NOMO-1 treated with dmso at 0.1 percent for 144 hours (cell line): ENCODE measurements around the gene MYEOV.
A peak's percentile ranks its signal among the peaks of the same experiment; 100 is the strongest.

Experiments used
- DNase-seq: peaks from one replicate; lab custom pipeline; 2025; ENCODE audit not compliant: unreplicated experiment; lab: John Stamatoyannopoulos, UW

Gene MYEOV

DNA sequence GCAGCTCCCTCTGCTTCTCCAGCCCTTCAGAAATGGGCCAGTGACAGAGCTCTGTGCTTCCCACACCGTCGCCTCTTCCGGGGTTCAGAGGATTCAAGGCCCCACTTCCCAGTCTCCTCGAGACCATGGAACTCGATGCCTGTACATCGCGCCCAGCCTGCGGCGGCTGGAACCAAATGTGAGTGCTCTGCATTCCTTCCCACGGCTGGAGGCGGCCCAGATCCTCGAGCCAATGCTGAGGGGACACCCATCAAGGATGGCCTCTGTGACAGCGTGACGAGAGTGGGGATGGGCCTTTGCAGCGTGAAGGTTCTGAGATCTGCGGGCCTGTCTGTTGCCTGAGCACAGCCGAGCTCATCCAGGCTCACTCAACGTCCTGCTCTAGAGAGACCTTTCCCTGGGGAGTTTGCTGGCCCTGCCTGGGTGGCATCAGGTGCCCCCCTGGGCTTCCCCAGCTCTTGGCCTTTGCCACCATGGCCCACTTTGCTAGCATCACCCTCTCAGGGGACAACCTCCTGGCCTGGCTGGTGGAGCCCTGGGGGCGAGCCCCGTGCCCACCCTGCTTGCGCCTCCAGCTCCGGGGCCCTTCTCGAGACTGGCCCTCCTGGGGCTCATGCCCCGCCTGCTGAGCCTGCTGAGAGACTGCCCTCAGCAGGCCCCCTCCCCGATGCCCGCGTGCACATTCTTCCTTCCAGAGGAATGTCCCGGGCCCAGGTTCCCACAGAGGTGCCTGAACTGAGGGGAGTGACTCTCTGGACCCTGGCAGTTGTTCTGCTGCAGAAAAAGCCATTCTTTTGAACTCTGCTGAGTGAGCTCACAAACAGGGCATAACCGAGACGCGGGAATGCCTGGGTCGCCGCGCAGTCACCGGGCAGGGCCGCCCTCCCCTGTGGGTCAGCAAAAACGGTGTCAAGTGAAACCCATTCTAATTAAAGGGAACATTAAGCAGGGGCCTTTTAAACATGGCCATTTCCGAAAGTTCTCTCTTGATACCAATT, 7.3 kb upstream of the MYEOV start:
- DNase-seq = no peak

DNA sequence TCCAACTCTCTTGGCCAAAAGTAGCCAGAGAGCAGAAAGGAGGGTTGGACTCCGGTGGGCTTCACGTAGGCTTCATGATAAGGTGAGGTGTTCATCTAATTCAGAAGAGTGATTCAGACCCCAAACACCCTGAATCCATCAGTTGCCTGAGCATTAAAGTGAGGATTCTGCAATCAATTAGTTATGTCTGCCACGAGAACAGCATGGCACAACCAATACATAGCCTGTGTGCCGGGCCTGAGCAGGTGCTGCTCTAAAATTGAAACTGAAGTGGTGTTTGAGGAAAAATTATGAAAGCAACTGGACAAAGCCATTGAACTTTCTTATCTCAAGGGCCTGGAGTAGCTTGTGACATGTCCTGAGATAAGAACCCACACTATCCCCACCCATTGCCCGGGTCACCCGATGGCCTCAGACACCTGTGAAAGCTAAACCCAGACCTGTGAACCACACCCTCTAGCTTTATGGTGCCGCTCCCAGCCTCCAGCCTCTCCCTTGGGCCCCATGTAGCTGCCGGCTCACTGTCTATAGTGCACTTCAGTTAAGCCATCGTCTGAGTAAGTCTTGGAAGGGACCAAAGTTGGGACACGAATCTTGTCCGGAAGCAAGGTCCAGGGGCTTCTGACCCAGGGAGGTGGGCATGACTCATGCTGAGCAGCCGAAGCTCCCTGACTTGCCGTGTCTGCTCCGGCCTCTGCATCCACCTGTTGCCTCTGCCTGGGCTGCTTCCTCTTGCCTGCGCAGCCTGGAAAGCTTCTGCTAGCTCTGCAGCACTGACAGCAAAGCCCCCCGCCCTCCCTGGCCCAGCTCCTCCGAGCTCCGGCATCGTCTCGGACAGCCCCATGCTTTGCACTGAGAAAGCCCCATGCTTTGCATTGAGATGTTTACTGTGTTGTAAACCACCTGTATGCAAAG, 5.7 kb upstream of the MYEOV start:
- DNase-seq = no peak

DNA sequence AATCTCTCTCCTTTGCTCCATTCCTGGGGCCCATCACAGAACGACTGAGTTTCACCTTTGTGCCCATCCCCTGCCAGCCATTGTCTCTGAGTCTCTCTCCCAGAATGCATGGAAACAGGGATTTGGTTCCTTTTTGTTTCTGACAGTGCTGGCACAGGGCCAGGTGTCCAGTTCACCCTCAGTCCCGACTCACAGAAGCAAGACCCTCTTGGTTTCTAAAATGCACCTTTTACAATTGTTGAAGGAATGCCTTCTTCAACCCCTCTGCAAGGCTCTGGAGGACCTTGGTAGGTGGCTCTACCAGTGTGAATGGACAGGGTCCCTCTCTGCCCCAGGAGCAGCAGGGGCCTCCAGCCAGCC, 5.1 kb upstream of the MYEOV start:
- DNase-seq = no peak

DNA sequence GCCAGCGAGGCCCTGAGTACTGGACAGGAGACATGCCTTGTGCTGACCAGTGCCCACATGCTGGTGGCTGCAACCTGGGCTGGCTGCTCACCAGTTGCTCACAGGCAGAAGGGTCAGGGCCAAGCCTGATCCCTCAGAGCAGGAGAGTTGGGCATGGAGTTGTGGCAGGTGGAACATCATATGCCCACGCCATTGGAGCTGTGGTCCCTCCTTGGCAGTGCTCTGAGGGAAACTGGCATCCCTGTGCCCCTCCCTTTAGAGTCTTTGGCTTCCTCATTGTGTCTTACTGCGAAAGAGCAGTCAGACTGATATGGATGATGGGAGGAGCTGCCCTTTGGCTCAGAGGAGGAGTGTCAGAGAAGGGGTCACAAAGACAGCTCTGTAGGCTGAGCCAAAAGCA, 3.1 kb upstream of the MYEOV start:
- DNase-seq = no peak

DNA sequence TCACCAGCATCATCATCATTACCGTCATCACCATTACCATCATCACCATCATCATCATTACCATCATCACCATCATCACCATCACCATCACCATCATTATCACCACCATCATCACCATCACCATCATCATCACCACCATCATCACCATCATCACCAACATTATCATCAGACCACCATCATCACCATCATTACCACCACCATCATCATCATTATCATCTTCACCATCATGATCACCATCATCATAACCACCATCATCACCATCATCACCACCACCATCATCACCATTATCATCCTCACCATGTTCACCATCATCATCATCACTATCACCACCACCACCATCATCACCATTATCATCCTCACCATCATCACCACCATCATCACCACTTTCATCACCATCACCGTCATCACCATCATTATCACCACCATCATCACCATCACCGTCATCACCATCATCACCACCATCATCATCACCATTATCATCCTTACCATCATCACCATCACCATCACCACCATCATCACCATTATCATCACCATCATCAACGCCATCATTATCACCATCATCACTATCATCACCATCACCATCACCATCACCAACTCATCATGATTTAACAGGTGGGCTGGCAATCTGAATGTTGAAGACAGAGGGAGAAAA, 2.4 kb upstream of the MYEOV start:
- no peak for DNase-seq

DNA sequence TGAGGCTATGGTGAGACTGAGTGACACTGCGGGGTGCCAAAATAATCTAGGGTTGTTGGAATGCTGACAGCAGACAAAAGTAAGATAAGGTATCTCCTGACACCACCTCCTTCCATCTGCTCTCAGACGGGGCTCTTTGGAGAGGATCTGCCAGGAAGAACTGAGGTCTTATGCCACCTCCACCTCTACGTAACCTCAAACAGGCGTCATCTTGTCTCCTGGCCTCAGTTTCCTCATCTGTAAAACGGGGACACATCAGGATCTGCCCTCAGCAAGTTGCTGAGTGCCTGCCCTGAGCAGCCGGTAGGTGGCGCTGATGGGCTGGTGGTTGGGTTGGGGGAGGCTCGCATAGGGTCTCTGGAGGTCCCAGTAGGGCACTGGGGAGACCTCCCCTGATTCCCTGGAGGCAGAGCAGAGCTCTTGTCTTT, 1.7 kb upstream of the MYEOV start:
- DNase-seq = no peak

DNA sequence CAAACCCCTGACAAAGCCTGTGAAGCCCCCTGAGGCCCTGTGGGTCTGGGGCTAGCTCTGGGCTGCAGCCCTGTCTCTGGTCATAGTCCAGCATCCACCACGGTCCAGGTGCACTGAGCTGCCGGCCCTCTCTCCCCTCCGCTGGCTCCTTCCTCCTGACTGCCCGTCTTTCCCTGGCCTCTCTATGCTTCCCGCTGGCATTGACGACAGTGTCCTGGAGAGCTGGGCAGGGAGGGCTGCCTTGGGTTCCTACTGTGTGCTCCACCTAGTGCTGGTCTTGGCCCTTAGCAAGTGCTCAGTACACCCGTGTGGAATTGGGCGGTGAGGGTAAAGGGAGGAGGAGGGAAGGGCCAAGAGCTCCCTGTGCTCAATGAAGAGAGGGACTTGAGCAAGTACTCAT, 868 bp upstream of the MYEOV start:
- no peak for DNase-seq

DNA sequence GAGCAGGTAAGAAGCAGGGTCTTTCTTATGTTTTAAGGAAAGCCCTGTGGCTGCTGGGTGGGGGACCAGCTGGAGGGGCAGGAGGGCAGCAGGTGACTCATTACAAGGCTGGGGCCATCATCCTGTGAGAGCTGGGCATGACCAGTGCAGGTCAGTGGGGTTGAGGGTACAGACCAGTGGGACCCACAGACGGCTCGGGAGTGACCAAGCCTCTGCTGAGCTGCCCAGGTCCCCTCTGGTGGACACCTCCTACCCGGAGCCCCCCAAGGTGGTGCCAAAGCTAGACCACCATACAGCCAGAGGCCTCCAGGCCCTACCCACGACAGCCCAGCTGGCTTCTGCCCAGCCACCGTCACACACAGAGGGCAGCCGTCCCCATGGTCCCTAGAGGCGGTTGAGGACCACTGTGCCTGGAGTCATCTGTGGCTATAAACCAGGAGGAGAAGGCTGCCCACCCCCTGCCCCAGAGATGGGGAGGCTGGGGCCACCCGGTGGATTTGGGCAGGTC, 670 bp downstream of the MYEOV start:
- no peak for DNase-seq

DNA sequence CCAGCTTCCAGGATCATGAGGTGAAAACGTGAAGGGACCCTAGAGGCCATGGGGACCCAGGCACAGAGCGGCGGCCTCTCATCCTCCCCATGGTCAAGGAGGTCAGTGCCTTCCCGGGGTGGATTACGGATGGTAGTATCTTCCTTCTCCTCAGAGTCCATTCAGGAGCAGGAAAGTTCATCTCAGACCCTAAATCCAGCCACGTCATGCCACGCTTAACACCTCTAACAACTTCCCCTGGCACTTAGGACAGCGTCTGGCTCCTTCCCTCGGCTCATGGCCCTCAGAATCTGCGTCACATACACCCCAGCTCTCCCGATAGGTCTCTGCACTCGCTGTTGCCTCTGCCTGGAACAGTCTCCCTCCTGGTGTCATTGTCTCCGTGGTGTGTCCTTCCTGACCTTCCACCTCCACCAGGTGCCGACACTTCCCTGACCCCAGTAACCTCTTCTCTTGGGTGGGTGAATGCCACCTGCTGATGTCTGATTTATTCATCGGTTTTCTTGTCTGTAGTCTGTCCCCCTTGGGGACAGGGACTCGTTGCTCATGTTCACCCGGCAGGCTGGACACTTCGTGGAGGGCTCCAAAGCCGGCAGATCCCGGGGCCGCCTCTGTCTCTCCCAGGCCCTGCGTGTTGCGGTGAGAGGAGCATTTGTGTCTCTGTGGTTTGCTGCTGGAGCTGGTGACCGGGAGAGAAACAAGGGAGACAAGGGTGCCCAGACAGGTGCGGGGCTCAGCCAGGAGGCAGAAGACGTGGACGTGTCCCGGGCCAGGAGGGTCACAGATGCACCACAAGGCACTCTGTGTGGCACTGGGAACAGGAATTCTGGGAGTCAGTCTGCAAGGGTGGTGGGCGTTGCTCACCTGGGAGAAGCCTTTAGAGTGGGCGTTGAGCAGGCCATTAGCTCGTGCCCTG, 1.4 kb downstream of the MYEOV start:
- no peak for DNase-seq

DNA sequence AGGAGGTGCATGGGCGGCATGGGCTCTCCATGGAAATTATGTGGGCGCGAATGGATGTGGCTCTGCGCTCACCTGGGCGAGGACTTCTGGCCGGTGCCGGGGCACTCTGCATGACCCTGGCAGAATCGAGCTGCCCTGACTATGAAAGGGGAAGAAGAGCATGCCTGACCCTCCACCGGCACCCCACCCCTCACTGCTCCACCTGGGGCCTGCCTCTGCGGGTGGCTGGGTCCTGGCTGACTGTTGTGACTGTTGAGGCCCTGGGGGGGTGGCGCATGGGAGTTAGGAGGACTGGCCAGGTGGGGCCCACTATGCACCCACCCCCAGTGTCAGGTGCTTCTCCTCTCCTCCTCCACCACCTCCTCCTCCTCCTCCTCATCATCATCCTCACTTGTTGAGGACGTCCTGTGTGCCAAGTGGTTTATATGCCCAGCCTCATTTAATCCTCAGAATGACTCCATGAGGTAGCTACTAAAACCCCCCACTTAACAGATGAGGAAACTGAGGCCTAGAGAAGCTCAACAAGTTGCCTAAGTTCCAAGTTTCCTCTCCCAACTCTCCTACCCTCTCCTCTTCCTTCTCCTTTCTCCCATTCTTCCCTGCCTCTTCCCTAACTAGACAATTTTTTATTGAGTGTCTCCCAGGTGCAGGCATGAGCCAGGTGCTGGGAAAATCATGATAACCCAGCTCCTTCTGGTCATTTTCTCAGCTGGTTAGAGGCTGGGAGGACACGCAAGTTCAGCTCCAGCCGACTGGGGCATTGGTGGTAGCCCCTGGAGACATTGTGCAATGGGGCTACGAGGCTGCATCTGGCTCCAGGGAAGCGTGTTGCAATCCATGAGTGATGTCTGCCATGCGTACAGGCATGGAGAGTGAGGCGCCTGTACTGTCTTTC, 2.3 kb downstream of the MYEOV start:
- DNase-seq = peak; percentile 63

DNA sequence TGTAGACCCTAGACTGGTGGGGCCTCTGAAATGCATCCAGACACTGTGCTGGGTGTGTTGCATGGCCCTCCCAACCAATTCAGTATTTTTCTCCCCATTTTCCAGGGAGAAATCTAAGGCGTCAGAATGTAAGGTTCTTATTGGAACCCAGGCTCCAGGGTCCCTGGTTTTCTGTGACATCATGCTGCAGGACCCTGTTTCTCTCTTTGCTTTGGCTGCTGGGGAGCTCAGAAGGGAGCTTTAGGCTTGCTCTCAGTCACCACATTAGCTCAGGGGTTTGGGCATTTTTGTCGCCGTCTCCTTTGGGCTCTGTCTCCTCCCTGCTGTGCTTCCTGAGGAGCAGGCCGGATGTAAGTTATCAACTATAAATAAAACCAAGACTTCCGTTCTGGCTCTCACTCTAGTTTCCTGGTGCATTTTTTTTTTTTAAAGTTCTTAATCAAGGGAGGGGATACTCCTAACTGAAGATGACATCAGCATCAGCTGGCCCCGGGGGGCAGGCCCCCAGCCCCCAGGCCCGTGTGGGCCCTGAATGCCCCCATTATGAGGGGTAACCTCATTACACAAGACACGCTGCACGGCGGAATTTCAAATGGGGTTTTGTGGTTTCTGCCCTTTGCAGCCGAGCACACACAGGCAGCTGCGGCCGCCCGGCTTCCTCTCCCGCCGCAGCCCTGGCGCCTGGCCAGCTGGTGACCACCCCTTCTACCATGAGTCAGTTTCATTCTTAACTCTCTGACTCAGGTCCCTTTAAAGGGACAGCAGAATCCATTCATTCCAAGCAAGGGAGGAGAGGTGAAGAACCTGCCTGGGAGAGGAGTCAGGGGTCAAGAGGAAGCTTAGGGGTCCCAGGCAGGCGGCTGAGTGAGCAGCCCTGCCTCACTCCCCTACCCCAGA, 3.2 kb downstream of the MYEOV start:
- peak; percentile 100 for DNase-seq

DNA sequence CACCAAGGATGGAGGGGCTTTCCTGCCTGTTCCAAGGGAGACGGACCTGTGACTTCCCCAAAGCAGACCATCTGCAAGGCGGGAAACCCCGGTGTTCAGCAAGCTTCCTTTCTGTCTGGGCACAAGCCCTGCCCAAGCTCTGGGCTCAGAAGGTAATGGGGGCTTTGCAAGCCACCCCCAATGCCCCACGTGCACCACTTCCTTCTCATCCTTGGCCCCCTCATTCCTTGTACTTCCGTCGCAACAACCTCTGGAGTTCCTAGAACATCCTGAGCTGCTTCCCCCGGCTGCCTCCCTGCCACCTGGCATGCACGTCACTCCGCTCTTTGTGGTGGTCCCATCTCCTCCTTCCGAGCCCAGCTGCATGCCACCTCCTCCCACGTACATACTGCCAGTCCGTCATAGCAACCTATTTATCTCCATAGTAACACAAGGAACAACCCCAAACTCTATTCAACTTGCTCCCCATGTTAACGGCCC, 3.9 kb downstream of the MYEOV start:
- peak; percentile 46 for DNase-seq

DNA sequence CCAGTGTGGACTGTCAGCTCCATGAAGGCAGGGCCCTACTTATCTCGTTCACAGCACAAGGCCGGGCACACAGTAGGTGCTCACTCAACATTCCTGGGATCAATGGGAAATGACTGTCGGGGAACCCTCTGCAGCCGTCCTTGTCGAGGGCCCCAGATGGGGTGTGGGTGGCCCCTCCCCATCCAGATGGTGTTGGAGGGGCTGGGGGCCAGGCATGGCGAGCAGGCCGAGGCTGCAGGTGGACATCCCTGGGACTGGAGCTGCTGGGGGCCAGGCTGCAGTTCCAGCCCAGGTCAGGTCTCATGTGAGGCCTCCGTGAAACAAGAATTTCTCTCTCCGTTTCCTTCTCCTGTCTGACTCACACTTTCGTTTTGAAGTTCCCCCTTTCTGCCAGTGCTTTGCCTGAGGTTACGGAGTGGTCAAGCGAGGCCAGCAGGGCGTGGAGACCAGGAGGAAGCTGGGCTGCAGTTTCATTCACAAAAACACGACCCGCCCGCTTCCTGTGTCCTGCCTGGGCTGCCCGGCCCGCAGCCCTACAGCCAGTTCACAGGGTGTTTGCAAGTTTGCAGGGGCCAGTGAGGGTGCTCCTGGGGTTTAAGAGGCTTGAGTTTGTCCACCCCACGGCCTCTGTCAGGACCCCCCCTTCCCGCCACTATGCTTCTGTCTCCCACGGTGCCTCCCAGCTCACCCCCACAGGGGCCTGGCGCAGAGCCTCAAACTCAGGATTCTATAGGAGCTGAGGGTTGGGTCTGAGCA, 4.5 kb downstream of the MYEOV start:
- peak; percentile 87 for DNase-seq

DNA sequence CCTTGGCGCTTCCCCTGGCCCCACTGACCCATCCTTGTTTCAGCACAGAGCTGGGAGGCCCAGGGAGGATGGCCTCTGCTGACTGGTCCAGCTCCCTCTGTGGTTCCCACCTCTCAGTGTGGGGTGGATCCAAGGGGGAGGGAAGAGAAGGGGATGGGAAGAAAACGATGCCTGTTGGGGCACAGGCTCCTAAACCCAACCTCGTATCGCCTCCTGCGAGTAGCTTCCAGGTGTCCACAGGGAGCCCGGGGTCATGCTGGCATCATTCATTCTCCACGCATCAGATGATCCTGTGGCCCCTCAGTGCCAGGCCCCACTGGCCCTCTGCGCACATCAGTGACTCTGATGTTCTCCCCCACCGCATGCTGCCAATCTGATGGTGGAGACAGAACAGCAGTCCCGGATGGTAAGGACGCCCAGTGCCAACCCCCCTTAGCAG, 5.1 kb downstream of the MYEOV start:
- no peak for DNase-seq

DNA sequence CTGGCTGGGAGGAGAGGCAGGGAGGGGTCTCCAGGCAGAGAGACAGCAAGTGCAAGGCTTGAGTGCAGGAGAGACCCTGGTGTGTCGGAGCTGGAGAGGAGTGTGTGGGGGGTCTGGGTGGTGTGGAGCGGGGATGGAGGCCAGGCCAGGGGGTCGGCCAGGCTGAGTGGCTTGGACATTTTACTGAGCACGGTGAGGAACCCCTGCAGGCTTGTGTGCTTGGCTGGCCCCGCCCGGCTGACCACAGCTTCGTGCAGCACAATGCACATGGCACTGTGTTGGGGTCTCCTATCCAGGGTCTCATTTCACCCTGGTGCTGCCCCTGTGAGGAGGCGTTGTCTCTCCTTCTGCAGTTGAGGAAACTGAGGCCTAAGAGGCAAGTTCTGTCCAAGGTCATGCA, 5.6 kb downstream of the MYEOV start:
- no peak for DNase-seq

DNA sequence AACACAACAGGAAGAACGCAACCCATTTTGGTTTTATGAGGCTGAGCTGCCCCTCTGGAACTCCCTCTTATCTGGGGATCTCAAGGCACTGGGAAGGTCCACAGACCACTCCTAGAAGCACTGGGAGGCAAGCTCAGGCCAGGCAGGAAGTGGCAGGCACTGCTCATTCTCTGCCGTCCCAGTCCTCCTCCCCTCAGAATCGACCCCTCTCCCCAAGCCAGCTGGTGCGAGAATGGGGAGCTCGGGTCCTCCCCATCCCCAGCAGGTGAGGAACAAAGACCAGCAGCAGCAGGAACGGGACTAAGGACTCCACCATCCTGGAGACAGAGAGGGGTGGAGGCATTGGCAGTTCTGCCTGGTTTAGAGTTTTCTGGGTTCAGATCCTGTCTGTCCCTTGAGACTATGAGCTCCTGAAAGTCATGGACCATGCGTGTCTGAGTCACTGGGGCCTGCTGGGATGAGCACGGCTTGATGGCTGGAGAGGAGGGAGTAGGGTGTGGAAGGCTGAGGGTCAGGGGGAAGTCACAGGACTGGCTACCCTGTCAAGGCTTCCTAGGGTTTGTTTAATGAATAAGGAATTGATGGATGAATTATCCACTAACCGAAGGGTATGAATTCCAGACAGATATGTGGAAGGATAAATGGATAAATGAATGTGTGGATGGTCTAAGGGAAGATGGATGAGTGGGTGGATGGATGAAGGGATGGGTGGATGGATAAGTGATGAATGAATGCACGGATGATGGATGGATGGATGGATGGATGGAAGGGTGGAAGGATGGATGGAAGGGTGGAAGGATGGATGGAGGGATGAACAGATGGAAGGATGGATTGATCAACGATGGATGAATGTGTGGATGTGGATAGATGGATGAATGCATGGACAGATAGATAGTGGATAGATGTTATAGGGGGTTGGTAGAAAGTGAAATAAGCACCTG, 6.4 kb downstream of the MYEOV start:
- DNase-seq = no peak
